HG03442 (cell line): Measurements from ENCODE around the gene GAST.
A peak's percentile ranks its signal among the peaks of the same experiment; 100 is the strongest.

Experiments
- ATAC-seq: cut with Tn5 transposase; IDR thresholded peaks from one replicate; pipeline ENCODE4 v1.9.1; 2021; ENCODE audit warnings: mild to moderate bottlenecking, moderate library complexity; ENCODE audit not compliant: unreplicated experiment

GAST gene

DNA sequence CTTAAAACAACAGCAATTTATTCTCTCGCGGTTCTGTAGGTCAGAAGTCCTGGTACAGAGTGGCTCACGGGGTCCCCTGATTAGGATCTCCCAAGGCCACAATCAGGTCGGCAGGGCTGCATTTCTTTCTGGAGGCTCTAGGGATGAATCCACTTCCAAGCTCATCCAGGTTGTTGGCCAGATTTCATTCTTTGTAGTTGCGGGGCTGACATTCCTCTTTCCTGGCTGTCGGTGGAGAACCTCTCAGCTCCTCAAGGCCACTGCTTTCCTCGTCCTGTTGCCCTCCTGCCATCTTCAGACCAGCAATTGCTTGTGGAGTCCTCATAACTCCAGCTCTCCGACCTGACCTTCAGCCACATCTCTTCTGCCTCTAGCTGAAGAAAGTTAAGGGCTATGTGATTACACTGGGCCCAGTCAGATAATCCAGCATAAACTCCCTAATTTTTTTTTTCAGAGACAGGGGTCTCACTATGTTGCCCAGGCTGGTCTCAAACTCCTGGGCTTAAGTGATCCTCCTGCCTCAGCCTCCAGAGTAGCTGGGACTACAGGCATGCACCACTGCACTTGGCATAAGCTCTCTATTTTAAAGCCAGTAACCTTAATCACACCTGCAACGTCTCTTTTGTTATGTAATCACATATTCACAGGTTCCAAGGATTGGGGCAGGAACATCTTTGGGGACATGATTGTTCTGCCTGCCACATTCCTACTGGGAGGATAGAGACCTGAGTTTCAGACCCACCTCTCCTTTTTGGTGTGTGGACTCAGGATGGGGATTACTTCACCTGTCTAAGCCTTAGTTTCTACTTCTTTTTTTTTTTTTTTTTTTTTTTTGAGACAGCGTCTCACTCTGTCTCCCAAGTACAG lies 4.1 kb upstream of the GAST start:
- no peak for ATAC-seq

- no peak for ATAC-seq
Observed at GRCh38 chr17:41710472-41711090, 1.6 kb upstream of the GAST start.

DNA sequence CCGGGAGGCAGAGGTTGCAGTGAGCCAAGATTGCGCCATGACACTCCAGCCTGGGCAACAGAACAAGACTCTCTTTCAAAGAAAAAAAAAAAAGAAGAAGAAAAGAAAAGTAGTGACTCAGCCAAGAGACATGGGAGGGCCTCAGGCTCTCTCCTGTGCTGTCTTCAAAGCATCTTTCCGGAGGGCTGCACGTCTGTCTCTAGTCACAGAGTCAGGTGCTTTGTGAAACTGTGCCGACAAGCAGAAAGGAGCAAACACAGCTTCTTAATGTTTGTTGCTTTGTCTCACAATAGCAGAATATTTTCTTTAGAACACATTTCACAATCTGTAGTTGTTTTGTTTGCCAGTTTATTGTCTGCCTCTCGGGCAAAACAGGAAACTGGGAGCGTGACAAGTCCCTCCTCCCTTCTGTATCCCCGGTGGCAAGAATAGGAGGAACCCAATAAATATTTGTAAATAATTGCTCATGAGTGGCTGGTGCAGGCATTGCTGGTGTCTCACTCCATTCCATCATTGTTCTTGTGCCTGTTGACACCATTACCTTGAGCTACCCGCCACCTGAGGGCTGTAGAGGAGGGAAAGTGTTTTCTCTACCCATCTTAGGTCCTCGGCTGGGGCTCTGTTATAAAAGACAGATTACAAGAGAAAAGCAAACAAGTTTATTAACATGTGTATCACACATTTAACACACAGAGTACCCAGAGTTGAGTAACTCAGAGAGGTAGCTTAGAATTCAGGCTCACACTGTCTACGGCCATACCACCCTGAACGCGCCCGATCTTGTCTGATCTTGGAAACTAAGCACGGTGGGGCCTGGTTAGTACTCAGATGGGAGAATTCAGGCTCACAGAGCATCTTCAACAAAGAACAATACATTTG lies 5.5 kb downstream of the GAST start:
- ATAC-seq: no peak

DNA sequence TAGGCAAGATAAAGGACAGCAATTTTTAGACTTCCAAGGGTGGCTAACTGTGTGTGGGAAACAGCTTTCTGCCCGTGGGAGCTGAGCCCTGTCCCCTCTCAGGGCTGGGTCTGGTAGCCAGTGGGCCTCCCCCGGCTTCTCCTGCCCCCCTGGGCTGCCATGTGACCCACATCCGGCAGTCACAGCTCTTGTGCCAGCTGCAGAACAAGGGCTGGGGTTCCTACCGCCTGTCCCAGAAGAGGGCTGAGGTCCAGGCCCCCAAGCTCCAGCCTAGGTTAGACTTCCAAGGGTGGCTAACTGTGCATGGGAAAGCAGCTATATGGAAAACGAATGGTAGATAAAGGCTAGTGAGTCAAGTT lies 6.1 kb downstream of the GAST start:
- no peak for ATAC-seq

DNA sequence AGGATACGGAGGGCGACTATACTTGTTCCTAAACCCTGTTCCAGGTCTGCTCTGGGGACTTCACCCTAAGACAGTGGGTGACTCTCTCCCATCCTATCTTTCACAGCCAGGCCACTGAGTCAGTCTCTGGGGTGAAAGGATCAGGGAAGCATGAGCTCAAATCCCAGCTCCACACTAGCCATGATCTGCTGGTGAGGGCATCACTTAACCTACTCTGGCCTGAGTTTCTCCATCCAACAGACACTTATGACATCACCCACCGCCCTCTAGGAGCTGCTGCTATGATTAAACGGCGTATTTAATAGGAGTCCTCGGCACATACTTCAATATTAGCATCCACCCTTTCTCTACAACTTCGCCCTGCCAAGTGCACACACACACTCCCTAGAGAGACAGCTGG lies 10.1 kb downstream of the GAST start:
- ATAC-seq: no peak

- ATAC-seq: no peak
Observed at GRCh38 chr17:41723801-41724475, 11.8 kb downstream of the GAST start.

- no peak for ATAC-seq
Observed at GRCh38 chr17:41724476-41725050, 12.4 kb downstream of the GAST start.

- ATAC-seq: no peak
Observed at GRCh38 chr17:41725134-41725533, 13.0 kb downstream of the GAST start.

GRCh38 chr17:41728056-41728455 lies 15.9 kb downstream of the GAST start:
- ATAC-seq: no peak

- ATAC-seq: no peak
Observed at GRCh38 chr17:41730479-41730878, 18.3 kb downstream of the GAST start.

GRCh38 chr17:41731836-41732235 lies 19.7 kb downstream of the GAST start:
- ATAC-seq: no peak

- ATAC-seq: no peak
Observed at GRCh38 chr17:41733348-41734138, 21.4 kb downstream of the GAST start.

DNA sequence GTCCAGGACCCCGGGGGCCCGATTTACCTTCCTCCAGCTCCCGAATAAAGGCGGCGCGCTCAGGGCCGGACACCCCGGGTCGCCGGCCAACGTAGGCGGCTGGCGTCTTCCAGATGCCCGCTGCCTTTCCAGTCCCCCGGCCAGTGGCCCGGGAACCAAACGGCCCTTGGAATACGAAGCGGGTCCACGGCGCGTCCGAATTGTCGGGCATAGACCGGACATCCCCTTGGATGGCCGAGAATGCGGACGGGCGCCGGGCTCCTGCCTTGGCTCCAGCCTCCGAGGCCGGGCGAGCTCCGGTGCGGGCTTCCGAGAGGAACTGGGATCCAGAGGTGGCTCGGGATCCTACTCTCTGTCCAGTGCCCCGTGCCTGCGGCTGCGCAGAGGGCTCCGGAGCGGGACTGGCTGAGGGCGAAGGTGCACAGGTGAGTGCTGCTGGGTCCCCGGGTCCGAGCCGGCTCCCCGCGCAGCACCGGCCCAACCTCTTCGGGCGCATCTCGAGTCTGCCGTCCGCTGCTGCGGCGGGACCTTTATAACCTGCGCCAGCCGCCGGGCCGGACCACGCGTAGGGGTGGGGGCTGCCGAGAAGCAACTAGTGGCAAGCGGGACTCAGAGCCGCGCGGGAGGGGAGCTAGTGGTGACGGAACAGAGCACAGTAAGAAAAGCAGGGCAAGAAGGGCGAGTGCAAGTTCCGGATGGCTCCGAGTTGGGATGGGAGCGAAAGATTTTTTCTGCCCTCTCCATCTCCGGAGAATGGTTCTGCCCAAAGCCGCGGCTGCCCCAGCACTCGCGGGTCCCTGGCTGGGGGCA lies 22.2 kb downstream of the GAST start, which contains the start of gene HAP1:
Gene HAP1, minus strand, starts transcription at position 505 of the 810 bp plus-strand sequence. Its CDS starts 9 bp downstream, at position 496.
- ATAC-seq: no peak

GRCh38 chr17:41734949-41735313 lies 22.8 kb downstream of the GAST start:
- no peak for ATAC-seq

DNA sequence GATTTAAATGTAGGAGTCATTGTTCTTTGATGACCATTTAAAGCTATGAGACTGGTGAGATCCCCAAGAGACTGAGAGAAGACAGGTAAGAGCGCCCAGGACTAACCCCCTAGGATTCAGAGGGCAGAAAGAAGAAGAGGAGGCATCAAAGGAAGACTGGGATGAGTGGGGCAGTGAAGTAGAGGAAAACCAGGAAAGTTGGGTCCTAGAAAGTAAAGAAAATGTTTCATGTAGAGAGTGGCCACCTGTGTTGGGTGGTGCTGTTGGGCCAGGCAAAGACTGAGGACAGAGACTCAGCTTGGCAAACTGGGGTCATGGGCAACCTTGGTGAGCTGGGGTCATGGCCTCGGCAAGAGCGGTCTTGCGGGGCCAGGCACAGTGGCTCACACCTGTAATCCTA lies 23.6 kb downstream of the GAST start:
- no peak for ATAC-seq

- ATAC-seq: no peak
Observed at GRCh38 chr17:41736983-41737679, 25.0 kb downstream of the GAST start.

GRCh38 chr17:41737680-41738023 lies 25.5 kb downstream of the GAST start:
- no peak for ATAC-seq

GRCh38 chr17:41738077-41738800 lies 26.1 kb downstream of the GAST start:
- peak; percentile 65 for ATAC-seq
